Stimulated activated CD4-positive, alpha-beta T cell treated with anti-CD3 and anti-CD28 coated beads, Interleukin-2, amount 100 ng/mL, for 4 hours (primary cell): ENCODE data around the gene HOXD9.
A peak's percentile ranks its signal among the peaks of the same experiment; 100 is the strongest.

Source experiments
- DNase-seq: peaks from one replicate; pipeline ENCODE4 v3.0.0-alpha.2; 2020; ENCODE audit warnings: low read depth

HOXD9 gene

GRCh38 chr2:176085861-176086771 lies 36.4 kb upstream of the HOXD9 start:
- no peak for DNase-seq

- DNase-seq = no peak
Measured at GRCh38 chr2:176087330-176088047, 35.0 kb upstream of the HOXD9 start.

GRCh38 chr2:176088048-176088936 lies 34.2 kb upstream of the HOXD9 start:
- no peak for DNase-seq

- DNase-seq = no peak
Measured at GRCh38 chr2:176088937-176089842, 33.3 kb upstream of the HOXD9 start.

- no peak for DNase-seq
Measured at GRCh38 chr2:176089843-176090395, 32.6 kb upstream of the HOXD9 start.

- DNase-seq = no peak
Measured at GRCh38 chr2:176090862-176091261, 31.7 kb upstream of the HOXD9 start.

GRCh38 chr2:176091329-176092258 lies 30.9 kb upstream of the HOXD9 start:
- no peak for DNase-seq

- DNase-seq = no peak
Measured at GRCh38 chr2:176092270-176093144, 30.0 kb upstream of the HOXD9 start, which contains the start of gene HOXD13. HOXD13 (plus strand) TSS chr2:176092721; CDS start chr2:176092891, 170 bp downstream.

GRCh38 chr2:176093145-176093897 lies 29.2 kb upstream of the HOXD9 start:
- DNase-seq = no peak

GRCh38 chr2:176093898-176094249 lies 28.6 kb upstream of the HOXD9 start:
- DNase-seq = no peak

GRCh38 chr2:176094349-176094748 lies 28.2 kb upstream of the HOXD9 start:
- no peak for DNase-seq

GRCh38 chr2:176095421-176095820 lies 27.1 kb upstream of the HOXD9 start:
- no peak for DNase-seq

GRCh38 chr2:176096243-176096985 lies 26.1 kb upstream of the HOXD9 start:
- DNase-seq = no peak

- peak; percentile 15 for DNase-seq
Measured at GRCh38 chr2:176096986-176097819, 25.3 kb upstream of the HOXD9 start.

GRCh38 chr2:176097820-176098365 lies 24.6 kb upstream of the HOXD9 start:
- DNase-seq = no peak
